ENCODE data around the gene ZNF346.

Gene ZNF346

DNA sequence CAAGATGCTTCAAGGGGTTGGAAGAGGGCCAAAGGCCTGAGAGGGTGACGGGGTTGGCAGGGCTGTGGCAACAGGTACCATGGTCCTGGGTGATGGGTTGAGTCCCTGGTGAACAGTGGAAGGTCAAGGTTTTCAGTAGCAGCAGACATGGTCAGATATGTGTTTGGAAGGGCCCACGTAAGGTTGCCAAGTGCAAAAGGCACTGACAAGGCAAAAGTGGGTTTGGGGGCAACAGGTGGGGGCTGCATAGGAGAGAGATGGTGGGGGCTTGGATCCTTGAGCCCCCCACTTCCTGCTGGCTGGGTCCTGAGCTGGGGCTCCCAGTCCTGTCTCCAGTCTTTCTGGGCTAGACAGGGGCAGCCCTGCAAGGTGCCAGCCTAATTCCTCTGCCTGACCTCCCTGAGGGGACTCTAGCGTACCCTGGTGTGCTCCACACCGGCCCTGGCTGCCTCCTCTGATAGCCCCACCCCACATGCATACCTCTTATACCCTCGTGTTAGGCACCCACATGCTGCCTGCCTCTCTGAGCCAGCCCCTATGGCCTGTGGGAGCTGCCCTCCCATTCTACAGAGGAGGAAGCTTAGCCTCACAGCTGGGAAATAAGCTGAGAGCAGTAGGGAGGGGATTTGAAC lies 90.2 kb downstream of the ZNF346 start:
- H3K36me3 ChIP-seq (ENCODE audit: control insufficient read depth in 2 of 2, insufficient read depth in 1 of 2, low read length in 2 of 2) = no peaks in the 10 kb centered on the region
- H3K4me3 ChIP-seq (ENCODE audit: low read depth, low read length) = no peak overlapping the region
- TF ChIP-seq SCRT1 (tag by site-specific recombination; IDR thresholded peaks at IDR 0.05; ENCODE audit: borderline replicate concordance) (peak; percentile 98), SCRT2 (tag by site-specific recombination; IDR thresholded peaks at IDR 0.05) (peak; percentile 99), ZBTB17 (tag by site-specific recombination; IDR thresholded peaks at IDR 0.05) (no peak)
- H3K4me1 ChIP-seq (ENCODE audit: control insufficient read depth, insufficient read depth, low read length) = no peaks in the 10 kb centered on the region
- no peaks in the 10 kb centered on the region for H3K9me3 ChIP-seq (ENCODE audit: control insufficient read depth, insufficient read depth, low read depth, low read length)
- no peak overlapping the region for H3K27ac ChIP-seq (ENCODE audit: extremely low read depth, low read depth, low read length)
- ChIA-PET POLR2A (no interaction called here), CTCF (interaction anchor here (0.5 to 9.3 kb wide), 61 partner anchors 8 to 1383 kb away, joined by 3 to 151 read pairs (median 4); partner anchors contain the start of genes EIF4E1B, FGFR4, PDLIM7 and SNCB)

DNA sequence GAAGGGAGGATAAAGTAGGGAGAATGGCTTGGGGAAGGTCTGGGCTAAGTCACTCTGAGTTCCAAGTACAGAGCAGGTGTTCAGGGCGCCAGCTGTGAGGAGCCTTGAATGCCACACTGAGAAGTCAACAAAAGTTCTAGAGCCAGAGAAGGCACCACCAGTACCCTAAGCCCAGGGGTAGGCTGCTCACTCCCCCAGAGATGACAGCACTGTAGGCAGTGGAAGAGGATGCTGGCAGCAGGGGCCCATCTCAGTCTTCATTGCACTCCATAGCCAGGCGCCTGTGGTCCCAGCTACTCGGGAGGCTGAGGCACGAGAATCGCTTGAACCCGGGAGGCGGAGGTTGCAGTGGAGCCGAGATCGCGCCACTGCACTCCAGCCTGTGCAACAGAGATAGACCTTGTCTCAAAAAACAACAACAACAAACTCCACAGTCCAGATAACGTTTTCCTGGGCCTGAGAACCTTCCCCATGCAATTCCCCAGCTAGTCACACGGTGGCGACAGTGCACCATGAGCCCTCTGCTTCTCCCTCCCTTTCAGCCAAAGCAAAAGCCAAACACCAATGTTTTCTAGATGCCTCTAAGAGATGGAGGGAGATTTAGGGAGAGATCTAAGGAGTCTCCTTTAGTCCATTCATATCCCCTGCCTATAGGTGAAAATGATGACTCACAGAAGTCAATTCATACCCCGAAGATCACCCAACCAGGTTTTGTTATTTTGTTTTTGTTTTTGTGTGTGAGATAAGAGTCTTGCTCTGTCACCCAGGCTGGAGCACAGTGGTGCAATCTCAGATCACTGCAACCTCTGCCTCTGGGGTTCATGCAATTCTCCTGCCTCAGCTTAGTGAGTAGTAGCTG lies 91.3 kb downstream of the ZNF346 start:
- CTCF ChIA-PET = interaction anchor here (0.5 to 9.3 kb wide), 46 partner anchors 8 to 1042 kb away, joined by 3 to 151 read pairs (median 5); partner anchors contain the start of genes MXD3 and PDLIM7
- Histone ChIP-seq H3K27ac (ENCODE audit: extremely low read depth, low read depth, low read length) (no peak overlapping the region), H3K4me3 (ENCODE audit: low read depth, low read length) (no peak overlapping the region), H3K9me3 (ENCODE audit: control insufficient read depth, insufficient read depth, low read depth, low read length) (no peaks in the 10 kb centered on the region), H3K36me3 (ENCODE audit: control insufficient read depth in 2 of 2, insufficient read depth in 1 of 2, low read length in 2 of 2) (no peaks in the 10 kb centered on the region), H3K4me1 (ENCODE audit: control insufficient read depth, insufficient read depth, low read length) (no peaks in the 10 kb centered on the region)
- POLR2A ChIA-PET = interaction anchor here (1.0 kb wide), 2 partner anchors 20 to 28 kb away, joined by 3 read pairs; partner anchors contain the start of gene NSD1
- no peak for TF ChIP-seq ZNF423 (tag by site-specific recombination; IDR thresholded peaks at IDR 0.05)
- no peak for TF ChIP-seq KLF10 (tag by site-specific recombination; IDR thresholded peaks at IDR 0.05)
- TF ChIP-seq ZFP37 (tag by site-specific recombination; IDR thresholded peaks at IDR 0.05) = 0 out of 2 replicates have a peak, but pooled peaks have one; percentile 65
- no peak for TF ChIP-seq ZNF140 (tag by site-specific recombination; IDR thresholded peaks at IDR 0.05)
- 0 out of 2 replicates have a peak, but pooled peaks have one; percentile 11 for TF ChIP-seq PRDM1 (tag by site-specific recombination; IDR thresholded peaks at IDR 0.05)
- TF ChIP-seq ZNF19 (tag by site-specific recombination; IDR thresholded peaks at IDR 0.05; ENCODE audit: low read depth) = no peak
- no peak for TF ChIP-seq FEZF1 (tag by site-specific recombination; IDR thresholded peaks at IDR 0.05)
- no peak for TF ChIP-seq ZNF830 (tag by site-specific recombination; IDR thresholded peaks at IDR 0.05; ENCODE audit: low read depth)
- TF ChIP-seq, protein P1, sequence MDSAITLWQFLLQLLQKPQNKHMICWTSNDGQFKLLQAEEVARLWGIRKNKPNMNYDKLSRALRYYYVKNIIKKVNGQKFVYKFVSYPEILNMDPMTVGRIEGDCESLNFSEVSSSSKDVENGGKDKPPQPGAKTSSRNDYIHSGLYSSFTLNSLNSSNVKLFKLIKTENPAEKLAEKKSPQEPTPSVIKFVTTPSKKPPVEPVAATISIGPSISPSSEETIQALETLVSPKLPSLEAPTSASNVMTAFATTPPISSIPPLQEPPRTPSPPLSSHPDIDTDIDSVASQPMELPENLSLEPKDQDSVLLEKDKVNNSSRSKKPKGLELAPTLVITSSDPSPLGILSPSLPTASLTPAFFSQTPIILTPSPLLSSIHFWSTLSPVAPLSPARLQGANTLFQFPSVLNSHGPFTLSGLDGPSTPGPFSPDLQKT (IDR thresholded peaks at IDR 0.05; ENCODE audit: borderline replicate concordance, low read depth, low read length) = no peak
- TF ChIP-seq GLIS1 (tag by site-specific recombination; IDR thresholded peaks at IDR 0.05) = no peak
- no peak; the same call in 1 of the 2 replicates for TF ChIP-seq ZFP69B (tag by site-specific recombination; IDR thresholded peaks at IDR 0.05)
- peak; percentile 29; the same call in 1 of the 2 replicates for TF ChIP-seq ZEB2 (tag by site-specific recombination; IDR thresholded peaks at IDR 0.05)
- TF ChIP-seq, protein P2, sequence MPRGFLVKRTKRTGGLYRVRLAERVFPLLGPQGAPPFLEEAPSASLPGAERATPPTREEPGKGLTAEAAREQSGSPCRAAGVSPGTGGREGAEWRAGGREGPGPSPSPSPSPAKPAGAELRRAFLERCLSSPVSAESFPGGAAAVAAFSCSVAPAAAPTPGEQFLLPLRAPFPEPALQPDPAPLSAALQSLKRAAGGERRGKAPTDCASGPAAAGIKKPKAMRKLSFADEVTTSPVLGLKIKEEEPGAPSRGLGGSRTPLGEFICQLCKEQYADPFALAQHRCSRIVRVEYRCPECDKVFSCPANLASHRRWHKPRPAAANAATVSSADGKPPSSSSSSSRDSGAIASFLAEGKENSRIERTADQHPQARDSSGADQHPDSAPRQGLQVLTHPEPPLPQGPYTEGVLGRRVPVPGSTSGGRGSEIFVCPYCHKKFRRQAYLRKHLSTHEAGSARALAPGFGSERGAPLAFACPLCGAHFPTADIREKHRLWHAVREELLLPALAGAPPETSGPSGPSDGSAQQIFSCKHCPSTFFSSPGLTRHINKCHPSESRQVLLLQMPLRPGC (tag by site-specific recombination; IDR thresholded peaks at IDR 0.05) = no peak
- TF ChIP-seq GLIS2 (tag by site-specific recombination; IDR thresholded peaks at IDR 0.05) = no peak
- TF ChIP-seq ZNF391 (tag by site-specific recombination; IDR thresholded peaks at IDR 0.05; ENCODE audit: borderline replicate concordance, low read depth) = peak; percentile 62; the same call in 1 of the 2 replicates
- TF ChIP-seq, protein P3, sequence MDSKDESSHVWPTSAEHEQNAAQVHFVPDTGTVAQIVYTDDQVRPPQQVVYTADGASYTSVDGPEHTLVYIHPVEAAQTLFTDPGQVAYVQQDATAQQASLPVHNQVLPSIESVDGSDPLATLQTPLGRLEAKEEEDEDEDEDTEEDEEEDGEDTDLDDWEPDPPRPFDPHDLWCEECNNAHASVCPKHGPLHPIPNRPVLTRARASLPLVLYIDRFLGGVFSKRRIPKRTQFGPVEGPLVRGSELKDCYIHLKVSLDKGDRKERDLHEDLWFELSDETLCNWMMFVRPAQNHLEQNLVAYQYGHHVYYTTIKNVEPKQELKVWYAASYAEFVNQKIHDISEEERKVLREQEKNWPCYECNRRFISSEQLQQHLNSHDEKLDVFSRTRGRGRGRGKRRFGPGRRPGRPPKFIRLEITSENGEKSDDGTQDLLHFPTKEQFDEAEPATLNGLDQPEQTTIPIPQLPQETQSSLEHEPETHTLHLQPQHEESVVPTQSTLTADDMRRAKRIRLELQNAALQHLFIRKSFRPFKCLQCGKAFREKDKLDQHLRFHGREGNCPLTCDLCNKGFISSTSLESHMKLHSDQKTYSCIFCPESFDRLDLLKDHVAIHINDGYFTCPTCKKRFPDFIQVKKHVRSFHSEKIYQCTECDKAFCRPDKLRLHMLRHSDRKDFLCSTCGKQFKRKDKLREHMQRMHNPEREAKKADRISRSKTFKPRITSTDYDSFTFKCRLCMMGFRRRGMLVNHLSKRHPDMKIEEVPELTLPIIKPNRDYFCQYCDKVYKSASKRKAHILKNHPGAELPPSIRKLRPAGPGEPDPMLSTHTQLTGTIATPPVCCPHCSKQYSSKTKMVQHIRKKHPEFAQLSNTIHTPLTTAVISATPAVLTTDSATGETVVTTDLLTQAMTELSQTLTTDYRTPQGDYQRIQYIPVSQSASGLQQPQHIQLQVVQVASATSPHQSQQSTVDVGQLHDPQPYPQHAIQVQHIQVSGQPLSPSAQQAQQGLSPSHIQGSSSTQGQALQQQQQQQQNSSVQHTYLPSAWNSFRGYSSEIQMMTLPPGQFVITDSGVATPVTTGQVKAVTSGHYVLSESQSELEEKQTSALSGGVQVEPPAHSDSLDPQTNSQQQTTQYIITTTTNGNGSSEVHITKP (tag by site-specific recombination; IDR thresholded peaks at IDR 0.05) = peak; percentile 93
- TF ChIP-seq REPIN1 (tag by site-specific recombination; IDR thresholded peaks at IDR 0.05; ENCODE audit: low read depth) = 0 out of 2 replicates have a peak, but pooled peaks have one; percentile 24
- no peak for TF ChIP-seq ZNF529 (tag by site-specific recombination; IDR thresholded peaks at IDR 0.05; ENCODE audit: insufficient replicate concordance)
- TF ChIP-seq ZFP3 (tag by site-specific recombination; IDR thresholded peaks at IDR 0.05; ENCODE audit: low read depth) = no peak
- no peak for TF ChIP-seq ZNF175 (tag by site-specific recombination; IDR thresholded peaks at IDR 0.05)
- TF ChIP-seq, protein P4, sequence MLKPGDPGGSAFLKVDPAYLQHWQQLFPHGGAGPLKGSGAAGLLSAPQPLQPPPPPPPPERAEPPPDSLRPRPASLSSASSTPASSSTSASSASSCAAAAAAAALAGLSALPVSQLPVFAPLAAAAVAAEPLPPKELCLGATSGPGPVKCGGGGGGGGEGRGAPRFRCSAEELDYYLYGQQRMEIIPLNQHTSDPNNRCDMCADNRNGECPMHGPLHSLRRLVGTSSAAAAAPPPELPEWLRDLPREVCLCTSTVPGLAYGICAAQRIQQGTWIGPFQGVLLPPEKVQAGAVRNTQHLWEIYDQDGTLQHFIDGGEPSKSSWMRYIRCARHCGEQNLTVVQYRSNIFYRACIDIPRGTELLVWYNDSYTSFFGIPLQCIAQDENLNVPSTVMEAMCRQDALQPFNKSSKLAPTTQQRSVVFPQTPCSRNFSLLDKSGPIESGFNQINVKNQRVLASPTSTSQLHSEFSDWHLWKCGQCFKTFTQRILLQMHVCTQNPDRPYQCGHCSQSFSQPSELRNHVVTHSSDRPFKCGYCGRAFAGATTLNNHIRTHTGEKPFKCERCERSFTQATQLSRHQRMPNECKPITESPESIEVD (tag by site-specific recombination; IDR thresholded peaks at IDR 0.05) = no peak

All from HEK293 (cell line).